ENCODE data around the gene RPL36A. TPM values are rescaled to one million over a fixed set of nuclear protein-coding genes. Genes with fewer than 3 reads are reported as not detected.

RPL36A gene
- total and polyA plus RNA-seq, 10 of the 15 experiments (the other 5 are each of a cell fraction or from before 2014, with no cell fraction given): 425 to 4,528 (median 3,270) TPM

DNA sequence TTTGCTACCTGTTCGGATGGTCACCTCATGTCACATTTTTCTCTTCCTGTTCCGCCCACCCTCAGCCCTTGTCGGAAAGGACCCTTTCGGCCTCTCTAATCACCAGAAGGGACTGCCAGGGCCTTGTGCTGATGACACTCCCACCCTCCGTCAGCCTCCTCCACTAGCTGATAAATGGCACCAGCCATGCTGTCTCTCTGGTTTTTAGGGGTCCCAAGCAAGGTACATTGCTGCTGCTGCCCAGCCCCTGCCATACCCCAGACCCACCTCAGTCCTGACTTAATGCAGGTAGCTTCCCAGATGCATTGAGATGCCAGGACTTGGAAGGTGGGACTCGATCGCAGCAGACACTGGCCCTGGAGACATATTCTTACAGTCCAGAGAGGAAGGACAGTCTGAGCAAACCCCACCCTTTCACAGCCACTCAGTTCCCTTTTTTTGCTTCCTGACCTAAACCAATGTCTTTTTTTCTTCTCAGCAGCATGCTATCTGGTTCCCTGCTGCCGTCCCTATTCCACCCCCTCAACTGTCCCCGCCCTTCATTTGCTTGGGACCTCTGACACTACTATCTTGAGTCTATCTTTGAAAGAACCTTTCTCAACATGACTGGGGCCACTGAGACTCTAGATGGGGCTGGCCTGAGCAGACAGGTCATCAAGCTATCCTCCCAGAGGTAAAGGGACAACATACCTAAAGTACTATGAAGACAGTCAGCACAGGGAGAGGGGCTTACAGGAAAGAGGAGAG, 4.8 kb upstream of the RPL36A start, which contains the start of gene BTK (continued):
- TF ChIP-seq, protein P1, sequence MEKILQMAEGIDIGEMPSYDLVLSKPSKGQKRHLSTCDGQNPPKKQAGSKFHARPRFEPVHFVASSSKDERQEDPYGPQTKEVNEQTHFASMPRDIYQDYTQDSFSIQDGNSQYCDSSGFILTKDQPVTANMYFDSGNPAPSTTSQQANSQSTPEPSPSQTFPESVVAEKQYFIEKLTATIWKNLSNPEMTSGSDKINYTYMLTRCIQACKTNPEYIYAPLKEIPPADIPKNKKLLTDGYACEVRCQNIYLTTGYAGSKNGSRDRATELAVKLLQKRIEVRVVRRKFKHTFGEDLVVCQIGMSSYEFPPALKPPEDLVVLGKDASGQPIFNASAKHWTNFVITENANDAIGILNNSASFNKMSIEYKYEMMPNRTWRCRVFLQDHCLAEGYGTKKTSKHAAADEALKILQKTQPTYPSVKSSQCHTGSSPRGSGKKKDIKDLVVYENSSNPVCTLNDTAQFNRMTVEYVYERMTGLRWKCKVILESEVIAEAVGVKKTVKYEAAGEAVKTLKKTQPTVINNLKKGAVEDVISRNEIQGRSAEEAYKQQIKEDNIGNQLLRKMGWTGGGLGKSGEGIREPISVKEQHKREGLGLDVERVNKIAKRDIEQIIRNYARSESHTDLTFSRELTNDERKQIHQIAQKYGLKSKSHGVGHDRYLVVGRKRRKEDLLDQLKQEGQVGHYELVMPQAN (conservative IDR thresholded peaks at IDR 0.05): no peak
- no peak for TF ChIP-seq TARDBP (IDR thresholded peaks at IDR 0.05; ENCODE audit: borderline replicate concordance)
- TF ChIP-seq HCFC1 (IDR thresholded peaks at IDR 0.05; ENCODE audit: low read length): no peak
- TF ChIP-seq CBFB (IDR thresholded peaks at IDR 0.05; ENCODE audit: low read depth): peak; percentile 47
- TF ChIP-seq, protein P2, sequence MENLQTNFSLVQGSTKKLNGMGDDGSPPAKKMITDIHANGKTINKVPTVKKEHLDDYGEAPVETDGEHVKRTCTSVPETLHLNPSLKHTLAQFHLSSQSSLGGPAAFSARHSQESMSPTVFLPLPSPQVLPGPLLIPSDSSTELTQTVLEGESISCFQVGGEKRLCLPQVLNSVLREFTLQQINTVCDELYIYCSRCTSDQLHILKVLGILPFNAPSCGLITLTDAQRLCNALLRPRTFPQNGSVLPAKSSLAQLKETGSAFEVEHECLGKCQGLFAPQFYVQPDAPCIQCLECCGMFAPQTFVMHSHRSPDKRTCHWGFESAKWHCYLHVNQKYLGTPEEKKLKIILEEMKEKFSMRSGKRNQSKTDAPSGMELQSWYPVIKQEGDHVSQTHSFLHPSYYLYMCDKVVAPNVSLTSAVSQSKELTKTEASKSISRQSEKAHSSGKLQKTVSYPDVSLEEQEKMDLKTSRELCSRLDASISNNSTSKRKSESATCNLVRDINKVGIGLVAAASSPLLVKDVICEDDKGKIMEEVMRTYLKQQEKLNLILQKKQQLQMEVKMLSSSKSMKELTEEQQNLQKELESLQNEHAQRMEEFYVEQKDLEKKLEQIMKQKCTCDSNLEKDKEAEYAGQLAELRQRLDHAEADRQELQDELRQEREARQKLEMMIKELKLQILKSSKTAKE (IDR thresholded peaks at IDR 0.05; ENCODE audit: low read depth, poor library complexity, severe bottlenecking): no peak
- TF ChIP-seq NR2F1 (conservative IDR thresholded peaks at IDR 0.05): no peak
- no peak for TF ChIP-seq ZNF217 (IDR thresholded peaks at IDR 0.05)
- TF ChIP-seq KLF5 (IDR thresholded peaks at IDR 0.05; ENCODE audit: partially characterized antibody): no peak
- 0 out of 2 replicates have a peak, but pooled peaks have one; percentile 62 for TF ChIP-seq PML (IDR thresholded peaks at IDR 0.05; ENCODE audit: low read length)
- peak; percentile 69; the same call in 1 of the 2 replicates for TF ChIP-seq STAT1 (conservative IDR thresholded peaks at IDR 0.05)
- TF ChIP-seq LARP7 (IDR thresholded peaks at IDR 0.05): no peak
- peak; percentile 80 for TF ChIP-seq POLR2A (IDR thresholded peaks at IDR 0.05; ENCODE audit: low read depth, low read length)
- TF ChIP-seq CHD1 (IDR thresholded peaks at IDR 0.05; ENCODE audit: low read depth, low read length): no peak

Data from GM12878 (cell line).